Measurements from ENCODE around the gene TMEM135. TPM values are rescaled to one million over a fixed set of nuclear protein-coding genes. Genes with fewer than 3 reads are reported as not detected.

The TMEM135 gene
- total RNA-seq, 2 donors from 2014 or later: 25.9 to 26.9 TPM

DNA sequence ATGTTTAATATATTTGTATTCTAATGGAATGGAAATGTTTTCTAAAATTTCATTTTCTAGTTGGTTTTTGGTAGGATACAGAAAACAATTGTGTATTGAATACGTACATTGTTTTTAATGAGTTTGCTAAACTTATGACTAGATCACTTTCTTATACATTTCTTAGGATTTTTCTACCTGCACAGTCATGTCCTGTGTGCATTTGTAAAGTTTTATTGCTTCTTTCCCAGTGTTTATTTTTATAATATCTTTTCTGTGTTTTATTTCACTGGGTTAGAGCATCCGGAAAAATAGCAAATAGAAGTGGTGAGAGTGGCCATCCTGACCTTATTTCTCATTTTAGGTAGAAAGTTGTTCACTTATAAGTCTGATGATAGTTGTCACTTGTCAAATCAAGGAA is 103.6 kb downstream of the TMEM135 start:
- TF ChIP-seq, protein P1, sequence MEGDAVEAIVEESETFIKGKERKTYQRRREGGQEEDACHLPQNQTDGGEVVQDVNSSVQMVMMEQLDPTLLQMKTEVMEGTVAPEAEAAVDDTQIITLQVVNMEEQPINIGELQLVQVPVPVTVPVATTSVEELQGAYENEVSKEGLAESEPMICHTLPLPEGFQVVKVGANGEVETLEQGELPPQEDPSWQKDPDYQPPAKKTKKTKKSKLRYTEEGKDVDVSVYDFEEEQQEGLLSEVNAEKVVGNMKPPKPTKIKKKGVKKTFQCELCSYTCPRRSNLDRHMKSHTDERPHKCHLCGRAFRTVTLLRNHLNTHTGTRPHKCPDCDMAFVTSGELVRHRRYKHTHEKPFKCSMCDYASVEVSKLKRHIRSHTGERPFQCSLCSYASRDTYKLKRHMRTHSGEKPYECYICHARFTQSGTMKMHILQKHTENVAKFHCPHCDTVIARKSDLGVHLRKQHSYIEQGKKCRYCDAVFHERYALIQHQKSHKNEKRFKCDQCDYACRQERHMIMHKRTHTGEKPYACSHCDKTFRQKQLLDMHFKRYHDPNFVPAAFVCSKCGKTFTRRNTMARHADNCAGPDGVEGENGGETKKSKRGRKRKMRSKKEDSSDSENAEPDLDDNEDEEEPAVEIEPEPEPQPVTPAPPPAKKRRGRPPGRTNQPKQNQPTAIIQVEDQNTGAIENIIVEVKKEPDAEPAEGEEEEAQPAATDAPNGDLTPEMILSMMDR (IDR thresholded peaks at IDR 0.05): no peak
- peaks cover 4% of the 10 kb centered on the region for H3K9me3 ChIP-seq
- no peak overlapping the region for H3K27ac ChIP-seq
- DNase-seq (ENCODE audit: low spot score): no peak
- no peaks in the 10 kb centered on the region for H3K36me3 ChIP-seq
- ATAC-seq (ENCODE audit: insufficient number of reproducible peaks, low FRiP score, low read depth): no peak
- H3K4me3 ChIP-seq: no peak overlapping the region
- no peaks in the 10 kb centered on the region for H3K4me1 ChIP-seq (ENCODE audit: control insufficient read depth in 1 of 2, low read depth in 2 of 2)
- no peaks in the 10 kb centered on the region for H3K27me3 ChIP-seq (replicated peaks; ENCODE audit: insufficient read depth)

- Histone ChIP-seq H3K4me3 (no peak overlapping the region), H3K36me3 (no peaks in the 10 kb centered on the region), H3K27me3 (replicated peaks; ENCODE audit: insufficient read depth) (no peaks in the 10 kb centered on the region), H3K27ac (no peak overlapping the region), H3K4me1 (ENCODE audit: control insufficient read depth in 1 of 2, low read depth in 2 of 2) (no peaks in the 10 kb centered on the region), H3K9me3 (peaks cover 4% of the 10 kb centered on the region)
- ATAC-seq (ENCODE audit: insufficient number of reproducible peaks, low FRiP score, low read depth): no peak
- no peak for DNase-seq (ENCODE audit: low spot score)
- TF ChIP-seq, protein P1 (IDR thresholded peaks at IDR 0.05): no peak
These were observed 104.3 kb downstream of the TMEM135 start for GRCh38 chr11:87141980-87142514.

DNA sequence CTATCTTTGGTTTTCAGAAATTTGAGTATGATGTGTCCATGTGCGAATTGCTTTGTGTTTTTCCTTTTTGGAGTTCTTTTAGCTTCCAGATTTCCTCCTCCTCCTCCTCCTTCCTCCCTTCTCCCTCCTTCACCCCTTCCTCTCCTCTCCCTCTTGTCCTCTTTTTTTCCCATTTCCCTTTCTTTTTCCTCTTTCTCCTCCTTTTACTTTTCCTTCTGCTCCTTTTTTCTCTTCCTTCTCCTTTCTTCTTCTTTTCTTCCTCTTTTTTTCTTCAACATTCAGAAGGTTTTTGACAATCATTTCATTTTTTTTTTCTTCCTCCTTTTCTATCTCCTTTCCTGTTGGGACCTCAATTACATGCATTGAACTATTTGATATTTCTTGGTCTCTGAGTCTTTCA is 104.9 kb downstream of the TMEM135 start:
- no peaks in the 10 kb centered on the region for H3K4me1 ChIP-seq (ENCODE audit: control insufficient read depth in 1 of 2, low read depth in 2 of 2)
- H3K4me3 ChIP-seq: no peak overlapping the region
- TF ChIP-seq, protein P1 (IDR thresholded peaks at IDR 0.05): no peak
- no peaks in the 10 kb centered on the region for H3K27me3 ChIP-seq (replicated peaks; ENCODE audit: insufficient read depth)
- no peaks in the 10 kb centered on the region for H3K36me3 ChIP-seq
- H3K9me3 ChIP-seq: peaks cover 4% of the 10 kb centered on the region
- DNase-seq (ENCODE audit: low spot score): no peak
- H3K27ac ChIP-seq: no peak overlapping the region
- ATAC-seq (ENCODE audit: insufficient number of reproducible peaks, low FRiP score, low read depth): no peak

DNA sequence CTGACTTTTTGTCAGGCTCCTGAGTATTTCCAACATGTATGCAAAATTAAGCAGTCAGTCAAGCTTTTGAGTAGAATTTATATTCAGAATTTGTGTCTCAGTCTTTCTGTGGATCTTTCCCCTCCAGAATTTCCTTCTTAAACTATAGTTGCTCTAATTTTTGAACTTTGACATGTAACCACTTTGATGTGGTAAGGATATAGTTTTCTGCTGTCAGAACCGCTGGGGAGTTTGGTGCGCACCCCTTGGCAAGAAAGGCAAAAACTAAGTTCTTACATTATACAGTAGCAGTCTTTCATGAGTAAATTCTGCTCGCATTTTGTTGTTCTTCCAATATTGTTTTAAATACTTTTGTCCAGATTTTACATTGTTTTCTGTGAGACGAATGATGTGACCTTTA is 105.9 kb downstream of the TMEM135 start:
- ATAC-seq (ENCODE audit: insufficient number of reproducible peaks, low FRiP score, low read depth): no peak
- Histone ChIP-seq H3K9me3 (peaks cover 4% of the 10 kb centered on the region), H3K36me3 (no peaks in the 10 kb centered on the region), H3K4me3 (no peak overlapping the region), H3K4me1 (ENCODE audit: control insufficient read depth in 1 of 2, low read depth in 2 of 2) (no peaks in the 10 kb centered on the region), H3K27ac (no peak overlapping the region), H3K27me3 (replicated peaks; ENCODE audit: insufficient read depth) (no peaks in the 10 kb centered on the region)
- TF ChIP-seq, protein P1 (IDR thresholded peaks at IDR 0.05): no peak
- DNase-seq (ENCODE audit: low spot score): no peak

- ATAC-seq (ENCODE audit: insufficient number of reproducible peaks, low FRiP score, low read depth) (no peak), DNase-seq (ENCODE audit: low spot score) (no peak)
- no peaks in the 10 kb centered on the region for H3K36me3 ChIP-seq
- no peak overlapping the region for H3K4me3 ChIP-seq
- H3K9me3 ChIP-seq: peaks cover 4% of the 10 kb centered on the region
- peaks cover 1 to 3% of the 10 kb centered on the region in 2 donors for H3K4me1 ChIP-seq (ENCODE audit: control insufficient read depth in 1 of 2, low read depth in 2 of 2)
- TF ChIP-seq, protein P1 (IDR thresholded peaks at IDR 0.05): no peak
- H3K27me3 ChIP-seq (replicated peaks; ENCODE audit: insufficient read depth): no peaks in the 10 kb centered on the region
- H3K27ac ChIP-seq: no peak overlapping the region
These were observed 106.5 kb downstream of the TMEM135 start for GRCh38 chr11:87144252-87144651.
